GM19372 (cell line): ENCODE data around the gene ITGA2B.
"Not testable (repeated sequence)": the region's sequence is repeated elsewhere in the genome, so short reads cannot be mapped to it uniquely, and the experiment has no call there.

ENCODE experiments used
- ATAC-seq: cut with Tn5 transposase; IDR thresholded peaks from one replicate; pipeline ENCODE4 v1.9.1; 2021; ENCODE audit warnings: mild to moderate bottlenecking, low read depth, moderate library complexity; ENCODE audit not compliant: unreplicated experiment

Gene ITGA2B

GRCh38 chr17:44353672-44354331 lies 35.6 kb downstream of the ITGA2B start:
- ATAC-seq, result no peak

DNA sequence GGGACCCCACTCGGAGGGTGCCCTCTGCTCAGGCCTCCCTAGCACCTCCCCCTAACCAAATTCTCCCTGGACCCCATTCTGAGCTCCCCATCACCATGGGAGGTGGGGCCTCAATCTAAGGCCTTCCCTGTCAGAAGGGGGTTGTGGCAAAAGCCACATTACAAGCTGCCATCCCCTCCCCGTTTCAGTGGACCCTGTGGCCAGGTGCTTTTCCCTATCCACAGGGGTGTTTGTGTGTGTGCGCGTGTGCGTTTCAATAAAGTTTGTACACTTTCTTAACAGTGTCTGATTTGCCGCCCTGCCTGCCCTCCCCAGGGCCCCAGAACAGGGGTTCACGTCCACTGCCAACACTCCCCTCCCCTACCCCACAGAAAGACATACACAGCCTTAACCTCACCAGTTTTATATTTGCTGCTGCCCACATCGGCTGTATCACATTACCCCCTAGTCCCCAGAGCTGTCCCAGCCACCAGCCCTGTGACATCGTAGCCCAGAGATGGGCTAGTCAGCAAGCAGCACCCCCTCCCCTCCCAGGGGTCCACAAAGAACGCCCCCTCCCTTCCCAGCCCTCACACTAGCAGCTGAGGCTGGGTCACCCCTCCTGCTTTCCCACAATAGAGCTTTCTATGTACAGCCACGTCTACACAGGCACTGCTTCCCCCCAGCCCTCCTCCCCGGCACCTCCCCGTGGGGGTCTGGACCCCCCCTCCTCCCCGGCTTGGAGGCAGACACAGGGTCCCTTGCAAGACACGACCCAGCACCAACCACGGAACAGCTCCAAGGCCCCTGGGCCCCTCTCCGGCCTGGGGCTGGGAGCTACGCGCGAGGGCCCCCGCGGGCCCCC lies 36.4 kb downstream of the ITGA2B start:
- ATAC-seq, result no peak

- no peak for ATAC-seq
Measured at GRCh38 chr17:44351961-44352827, 37.3 kb downstream of the ITGA2B start.

- no peak for ATAC-seq
Measured at GRCh38 chr17:44351464-44351863, 38.0 kb downstream of the ITGA2B start.

- no peak for ATAC-seq
Measured at GRCh38 chr17:44350733-44351226, 38.7 kb downstream of the ITGA2B start.

GRCh38 chr17:44349553-44350070 lies 39.8 kb downstream of the ITGA2B start:
- ATAC-seq, result no peak

- no peak for ATAC-seq
Measured at GRCh38 chr17:44348988-44349364, 40.5 kb downstream of the ITGA2B start.

GRCh38 chr17:44348234-44348987 lies 41.0 kb downstream of the ITGA2B start:
- ATAC-seq, result no peak

DNA sequence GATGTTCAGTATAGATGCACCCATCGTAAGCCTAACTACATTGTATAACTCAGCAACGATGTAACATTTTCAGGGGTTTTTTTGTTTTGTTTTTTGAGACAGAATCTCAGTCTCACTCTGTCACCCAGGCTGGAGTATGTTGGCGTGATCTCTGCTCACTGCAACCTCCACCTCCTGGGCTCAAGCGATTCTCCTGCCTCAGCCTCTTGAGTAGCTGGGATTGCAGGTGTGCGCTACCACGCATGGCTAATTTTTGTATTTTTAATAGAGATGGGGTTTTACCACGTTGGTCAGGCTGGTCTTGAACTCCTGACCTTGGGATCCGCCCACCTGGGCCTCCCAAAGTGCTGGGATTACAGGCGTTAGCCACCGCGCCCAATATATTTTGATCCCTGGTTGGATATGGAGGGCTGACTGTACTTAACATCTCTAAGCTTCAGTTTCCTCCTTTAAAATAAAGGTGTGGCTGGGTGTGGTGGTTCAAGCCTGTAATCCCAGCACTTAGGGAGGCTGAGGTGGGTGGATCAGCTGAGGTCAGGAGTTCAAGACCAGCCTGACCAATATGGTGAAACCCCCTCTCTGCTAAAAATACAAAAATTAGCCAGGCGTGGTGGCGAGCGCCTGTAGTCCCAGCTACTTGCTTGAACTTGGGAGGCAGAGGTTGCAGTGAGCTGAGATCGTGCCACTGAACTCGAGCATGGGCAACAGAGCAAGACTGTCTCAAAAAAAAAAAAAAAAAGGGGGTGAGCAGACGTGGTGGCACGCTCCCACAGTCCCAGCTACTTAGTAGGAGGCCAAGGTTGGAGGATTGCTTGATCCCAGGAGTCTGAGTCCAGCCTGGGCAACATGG lies 42.0 kb downstream of the ITGA2B start:
- not testable (repeated sequence) for ATAC-seq

- no peak for ATAC-seq
Measured at GRCh38 chr17:44346064-44346844, 43.2 kb downstream of the ITGA2B start.

DNA sequence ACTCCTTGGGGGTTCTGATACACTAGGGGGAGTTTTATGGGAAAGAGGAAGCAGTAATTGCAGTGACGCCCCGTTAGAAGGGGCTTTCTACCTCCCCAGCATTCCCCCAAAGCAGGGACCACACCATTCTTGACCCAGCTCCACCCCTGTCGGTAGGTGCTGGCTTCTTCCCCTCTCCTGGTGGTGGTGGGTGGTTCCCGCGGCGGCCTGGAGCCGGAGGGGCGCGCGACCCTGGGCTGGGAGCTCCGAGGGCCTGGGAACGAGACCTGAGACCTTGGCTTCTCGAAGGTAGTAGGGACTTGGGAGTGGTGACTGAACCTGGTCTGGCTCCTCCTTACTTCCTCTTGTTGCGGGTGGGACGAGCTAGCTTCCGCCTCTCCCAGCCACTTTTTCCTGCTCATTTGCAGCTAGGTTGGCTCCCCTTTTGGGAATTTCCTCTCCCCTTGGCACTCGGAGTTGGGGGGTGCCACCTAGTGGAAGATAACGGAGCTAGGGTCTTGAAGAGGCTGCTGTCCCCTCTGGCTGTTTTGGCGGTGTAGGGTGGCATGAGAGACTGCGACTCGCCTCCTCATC lies 43.9 kb downstream of the ITGA2B start:
- peak; percentile 7 for ATAC-seq

DNA sequence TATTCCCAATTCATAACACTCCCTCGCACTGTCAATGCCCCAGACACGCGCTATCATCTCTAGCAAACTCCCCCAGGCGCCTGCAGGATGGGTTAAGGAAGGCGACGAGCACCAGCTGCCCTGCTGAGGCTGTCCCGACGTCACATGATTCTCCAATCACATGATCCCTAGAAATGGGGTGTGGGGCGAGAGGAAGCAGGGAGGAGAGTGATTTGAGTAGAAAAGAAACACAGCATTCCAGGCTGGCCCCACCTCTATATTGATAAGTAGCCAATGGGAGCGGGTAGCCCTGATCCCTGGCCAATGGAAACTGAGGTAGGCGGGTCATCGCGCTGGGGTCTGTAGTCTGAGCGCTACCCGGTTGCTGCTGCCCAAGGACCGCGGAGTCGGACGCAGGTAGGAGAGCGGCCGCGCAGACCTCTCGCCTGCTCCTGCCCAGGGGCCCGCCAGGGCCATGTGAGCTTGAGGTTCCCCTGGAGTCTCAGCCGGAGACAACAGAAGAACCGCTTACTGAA lies 44.5 kb downstream of the ITGA2B start, which contains the start of gene GRN:
Gene GRN, plus strand, starts transcription at position 364 of the 515 bp plus-strand sequence. CDS start 3,863 bp downstream, outside the sequence.
- ATAC-seq, result peak; percentile 69

DNA sequence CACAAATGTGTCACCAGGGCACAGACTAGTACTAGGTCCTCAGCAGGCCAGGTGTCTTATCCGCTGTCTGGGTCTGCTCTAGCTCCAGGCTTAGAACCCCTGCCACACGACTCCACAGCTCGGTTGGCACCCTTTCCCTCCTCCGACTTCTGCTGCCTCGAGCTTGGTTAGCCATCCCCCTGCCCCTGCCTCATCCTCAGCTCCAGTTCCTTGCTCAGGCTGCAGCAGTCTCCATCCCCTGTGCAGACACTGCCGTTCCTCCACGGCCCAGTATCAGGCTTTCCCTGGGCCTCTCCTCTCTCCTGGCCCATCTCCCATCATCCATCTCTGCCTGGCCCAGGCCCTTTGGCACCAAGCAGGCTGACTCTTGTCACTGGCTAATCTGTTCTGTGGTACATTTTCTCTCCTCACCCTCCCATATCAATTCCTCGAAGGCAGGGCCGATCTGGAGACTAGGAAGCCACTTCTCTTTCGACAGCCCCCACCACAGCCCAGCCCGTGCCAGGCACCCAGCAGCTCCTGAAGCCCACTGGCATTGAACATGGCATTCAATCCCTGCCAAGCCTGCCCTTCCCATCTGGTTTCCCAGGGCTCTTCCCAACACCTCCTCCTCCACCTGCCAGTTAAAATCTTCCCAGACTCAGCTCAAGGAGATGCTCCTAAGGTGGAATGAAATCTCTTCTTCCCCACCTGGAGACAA lies 45.8 kb downstream of the ITGA2B start:
- ATAC-seq, result no peak

- ATAC-seq, result not testable (repeated sequence)
Measured at GRCh38 chr17:44340553-44340952, 48.9 kb downstream of the ITGA2B start.

GRCh38 chr17:44338702-44339101 lies 50.7 kb downstream of the ITGA2B start:
- ATAC-seq, result no peak

GRCh38 chr17:44335968-44336367 lies 53.5 kb downstream of the ITGA2B start:
- ATAC-seq, result no peak

- no peak for ATAC-seq
Measured at GRCh38 chr17:44335564-44335963, 53.9 kb downstream of the ITGA2B start.
